Anterior cingulate cortex (tissue), 58 donors: Measurements from ENCODE around the gene TFG.

Experiments
- DNase-seq, 58 donors: peaks; one replicate each; lab custom pipeline; 2025; lab: John Stamatoyannopoulos, UW

TFG gene

GRCh38 chr3:100753846-100754245, 44.6 kb downstream of the TFG start:
- no peak for DNase-seq

GRCh38 chr3:100754563-100755334, 45.5 kb downstream of the TFG start:
- DNase-seq = no peak

GRCh38 chr3:100756441-100756840, 47.1 kb downstream of the TFG start:
- DNase-seq = no peak

GRCh38 chr3:100759159-100759558, 49.9 kb downstream of the TFG start:
- DNase-seq = no peak

- DNase-seq = no peak
Measured at GRCh38 chr3:100759950-100760349, 50.7 kb downstream of the TFG start.

GRCh38 chr3:100760377-100760776, 51.1 kb downstream of the TFG start:
- no peak for DNase-seq

- no peak for DNase-seq
Measured at GRCh38 chr3:100761211-100761942, 52.1 kb downstream of the TFG start.

- no peak for DNase-seq
Measured at GRCh38 chr3:100761951-100762350, 52.7 kb downstream of the TFG start.

GRCh38 chr3:100765437-100765975, 56.2 kb downstream of the TFG start:
- no peak for DNase-seq

GRCh38 chr3:100766069-100766468, 56.8 kb downstream of the TFG start:
- no peak for DNase-seq

- DNase-seq = no peak
Measured at GRCh38 chr3:100769693-100770092, 60.4 kb downstream of the TFG start.

GRCh38 chr3:100775226-100775625, 65.9 kb downstream of the TFG start:
- no peak for DNase-seq

- no peak for DNase-seq
Measured at GRCh38 chr3:100775669-100776068, 66.4 kb downstream of the TFG start.

GRCh38 chr3:100776097-100776729, 66.9 kb downstream of the TFG start:
- DNase-seq = no peak

GRCh38 chr3:100776746-100777145, 67.5 kb downstream of the TFG start:
- DNase-seq = no peak

GRCh38 chr3:100777271-100777670, 68.0 kb downstream of the TFG start:
- no peak for DNase-seq

GRCh38 chr3:100779480-100779879, 70.2 kb downstream of the TFG start:
- no peak for DNase-seq

GRCh38 chr3:100780071-100780622, 70.9 kb downstream of the TFG start:
- DNase-seq = no peak

- DNase-seq = no peak
Measured at GRCh38 chr3:100781301-100781700, 72.0 kb downstream of the TFG start.

GRCh38 chr3:100782348-100782747, 73.1 kb downstream of the TFG start:
- DNase-seq = no peak

GRCh38 chr3:100782906-100783305, 73.6 kb downstream of the TFG start:
- no peak for DNase-seq
